NOMO-1 (cell line): ENCODE results near the gene PRSS36.
"Not testable (repeated sequence)": the region's sequence is repeated elsewhere in the genome, so short reads cannot be mapped to it uniquely, and the experiment has no call there.

Experiments
- DNase-seq, 2 experiments: peaks; one replicate each; lab custom pipeline; 2025; ENCODE audit not compliant: unreplicated experiment in 2 of 2; lab: John Stamatoyannopoulos, UW

Gene PRSS36

DNA sequence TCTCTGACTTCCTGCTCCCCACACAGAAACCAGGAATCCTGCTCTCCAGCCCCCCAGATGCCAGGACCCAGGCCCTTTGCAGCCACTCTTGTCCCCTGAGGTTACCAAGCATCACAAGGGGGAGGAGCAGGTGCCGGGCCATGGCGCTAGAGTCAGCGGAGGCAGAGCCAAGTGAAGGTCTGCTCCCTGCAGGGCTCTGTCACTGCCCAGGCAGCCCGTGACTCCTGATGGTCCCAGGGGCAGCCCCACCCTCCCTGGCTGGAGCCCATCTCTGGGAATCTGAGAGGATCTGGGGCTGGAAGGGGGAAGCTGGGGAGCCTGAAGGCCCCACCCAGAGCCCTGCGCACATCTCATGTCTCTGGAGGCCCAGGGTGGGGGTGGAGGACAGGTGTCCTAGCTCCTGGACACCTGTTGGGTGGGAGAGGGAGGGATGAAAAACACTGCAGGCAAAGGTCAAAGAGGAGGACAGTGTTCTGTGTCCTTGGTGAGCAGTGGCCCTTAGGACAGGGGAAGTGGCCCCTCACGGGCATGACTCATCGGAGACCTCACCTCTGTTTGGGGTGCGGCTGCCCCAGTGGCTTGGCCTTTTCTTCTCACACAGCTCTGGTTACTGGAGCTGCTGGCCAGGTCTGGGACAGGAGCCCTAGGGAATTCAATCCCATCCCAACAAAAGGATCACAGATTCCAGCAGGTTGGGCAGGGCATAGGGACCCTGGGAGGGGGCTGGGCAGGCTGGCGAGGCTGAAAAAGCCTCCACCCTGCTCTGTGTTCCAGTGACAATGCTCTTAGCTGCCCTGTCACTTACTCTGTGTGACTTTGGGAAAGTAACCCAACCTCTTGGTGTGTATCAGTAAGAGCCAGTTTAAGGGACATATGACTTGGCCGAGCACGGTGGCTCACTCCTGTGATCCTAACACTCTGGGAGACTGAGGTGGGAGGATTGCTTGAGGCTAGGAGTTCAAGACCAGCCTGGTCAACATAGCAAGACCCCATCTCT lies at the start of gene PRSS36:
Gene PRSS36, minus strand, starts transcription at position 173 of the 997 bp plus-strand sequence. Its CDS starts 31 bp downstream, at position 142.
- DNase-seq: no peak

DNA sequence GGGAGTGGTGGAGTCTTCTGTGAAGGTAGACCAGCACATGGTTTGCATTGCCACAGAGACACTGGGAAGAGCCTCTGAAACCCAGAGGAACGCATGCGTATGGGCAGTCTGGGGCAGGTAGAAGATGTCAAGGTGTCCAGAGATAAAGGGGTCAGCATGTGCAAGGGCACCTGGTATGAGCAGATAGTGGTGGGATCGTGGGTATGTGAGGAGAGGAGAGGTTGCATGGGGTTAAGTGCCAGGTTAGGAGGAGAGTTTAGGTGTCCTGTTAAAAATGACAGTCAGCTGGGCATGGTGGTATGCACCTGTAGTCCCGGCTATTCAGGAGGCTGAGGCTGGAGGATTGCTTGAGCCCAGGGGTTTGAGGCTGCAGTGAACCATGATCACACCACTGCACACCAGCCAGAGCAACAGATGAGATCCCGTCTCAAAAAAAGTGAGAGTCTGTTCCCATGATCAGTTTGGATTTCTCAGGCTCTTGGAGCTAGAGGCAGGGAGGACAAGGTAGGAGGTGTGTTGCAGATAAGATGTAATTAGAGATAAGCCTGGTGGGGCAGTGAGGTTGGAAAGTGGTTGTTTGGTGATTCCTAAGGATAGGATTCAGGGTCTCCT lies 49.7 kb upstream of the PRSS36 start:
- no peak for DNase-seq

DNA sequence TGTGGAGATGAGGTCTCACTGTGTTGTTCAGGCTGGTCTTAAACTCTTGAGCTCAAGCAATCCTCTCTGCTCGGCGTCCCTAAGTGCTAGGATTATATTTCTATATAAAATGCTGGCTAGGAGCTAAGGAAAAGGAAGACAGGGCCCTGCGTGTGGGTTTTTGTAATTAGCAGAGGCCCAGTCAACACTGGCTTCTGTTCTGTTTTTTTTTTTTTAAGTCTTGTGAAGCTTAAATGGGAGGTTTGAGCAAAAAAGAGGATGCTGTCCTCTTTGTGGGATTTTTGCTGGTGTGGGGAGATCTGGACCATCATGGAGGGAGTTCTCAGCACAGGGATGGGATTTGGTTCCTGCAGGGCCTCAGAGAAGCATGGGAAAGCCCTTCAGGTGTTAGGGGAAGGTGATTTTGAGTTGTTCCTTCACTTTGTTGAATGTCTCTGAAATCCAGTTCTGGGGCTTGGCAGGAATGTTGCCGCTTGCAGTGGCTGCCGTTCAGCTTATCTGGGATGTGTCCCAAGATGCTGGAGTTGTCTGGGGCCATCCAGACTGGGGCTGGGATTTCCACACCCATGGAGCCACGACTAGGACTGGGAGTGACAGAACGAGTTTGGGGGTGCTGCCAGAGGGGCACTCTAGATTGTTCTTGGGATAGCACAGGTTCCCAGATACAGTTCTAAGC lies 48.5 kb upstream of the PRSS36 start:
- no peak for DNase-seq

DNA sequence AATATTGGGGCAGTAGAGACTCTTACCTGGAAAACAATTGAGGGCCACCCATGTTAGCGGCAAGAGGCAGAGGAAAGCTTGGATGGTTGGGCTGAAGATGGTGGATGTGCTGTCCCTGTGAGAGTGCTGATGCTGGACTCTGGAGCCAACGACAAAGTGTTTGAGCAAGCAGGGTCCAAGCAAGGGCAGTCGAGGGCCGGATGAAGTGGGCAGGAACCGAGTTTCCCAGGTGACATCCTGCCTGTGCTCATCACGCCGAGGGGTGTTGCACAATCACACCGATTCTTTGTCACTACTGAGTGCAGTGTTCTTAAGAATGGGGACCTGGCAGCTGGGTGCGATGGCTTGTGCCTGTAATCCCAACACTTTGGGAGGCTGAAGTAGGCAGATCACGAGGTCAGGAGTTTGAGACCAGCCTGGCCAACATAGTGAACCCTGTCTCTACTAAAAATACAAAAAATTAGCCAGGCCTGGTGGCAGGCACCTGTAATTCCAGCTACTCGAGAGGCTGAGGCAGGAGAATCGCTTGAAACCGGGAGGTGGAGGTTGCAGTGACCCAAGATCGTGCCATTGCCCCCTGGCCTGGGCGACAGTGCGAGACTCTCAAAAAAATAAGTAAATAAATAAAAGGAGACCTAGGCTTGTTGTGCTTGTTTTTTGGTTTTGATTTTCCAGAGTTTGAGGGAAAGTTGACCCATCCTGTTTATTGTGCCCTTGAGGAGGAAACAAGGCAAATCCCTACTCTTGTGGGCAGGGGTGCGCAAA lies 46.6 kb upstream of the PRSS36 start:
- DNase-seq: no peak

DNA sequence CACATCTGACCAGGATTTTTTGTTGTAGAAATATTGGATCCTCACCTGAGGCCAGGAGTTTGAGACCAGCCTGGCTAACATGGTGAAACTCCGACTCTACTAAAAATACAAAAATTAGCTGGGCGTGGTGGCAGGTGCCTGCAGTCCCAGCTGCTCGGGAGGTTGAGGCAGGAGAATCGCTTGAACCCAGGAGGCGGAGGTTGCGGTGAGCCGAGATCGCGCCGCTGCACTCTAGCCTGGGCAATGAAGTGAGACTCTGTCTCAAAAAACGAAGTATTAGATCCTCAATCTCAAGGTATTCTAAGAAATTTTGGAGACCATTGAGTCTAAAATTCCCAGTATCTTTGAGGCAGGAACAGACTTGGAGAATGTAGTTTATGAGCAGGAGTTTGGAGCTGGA lies 46.0 kb upstream of the PRSS36 start:
- DNase-seq: not testable (repeated sequence)

DNA sequence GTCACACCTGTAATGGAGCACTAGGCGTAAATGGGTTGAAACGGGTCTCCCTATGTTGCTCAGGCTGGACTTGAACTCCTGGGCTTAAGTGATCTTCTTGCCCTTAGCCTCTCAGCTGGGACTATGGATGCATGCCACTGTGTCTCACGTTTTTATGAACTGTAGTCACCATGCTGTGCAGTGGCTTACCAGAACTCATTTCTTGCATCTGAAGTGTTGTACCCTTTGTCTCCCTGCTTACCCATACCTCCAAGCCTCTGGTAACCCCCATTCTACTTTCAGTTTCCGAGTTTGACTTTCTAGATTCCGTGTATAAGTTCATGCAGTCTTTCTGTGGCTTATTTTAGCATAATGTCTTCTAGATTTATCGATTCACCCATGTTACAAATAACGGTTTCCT lies 45.0 kb upstream of the PRSS36 start:
- no peak for DNase-seq

DNA sequence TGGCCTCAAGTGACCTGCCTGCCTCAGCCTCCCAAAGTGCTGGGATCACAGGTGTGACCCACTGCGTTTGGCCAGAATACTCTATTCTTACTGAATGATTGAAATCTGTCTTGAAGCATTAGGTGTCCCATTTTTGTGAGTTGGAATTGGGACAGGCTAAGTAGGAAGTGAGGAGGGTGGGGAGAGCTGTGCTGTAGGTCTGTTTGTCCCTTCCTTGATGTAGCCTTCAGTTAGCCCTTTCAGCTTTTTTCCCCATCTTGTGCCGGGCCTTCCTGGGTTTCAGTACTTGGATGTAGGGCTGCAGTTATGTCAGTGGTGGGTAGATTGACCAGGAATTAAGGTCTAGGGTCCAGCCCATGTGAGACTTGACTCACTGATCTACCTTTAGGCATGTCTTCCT lies 44.0 kb upstream of the PRSS36 start:
- DNase-seq: no peak

DNA sequence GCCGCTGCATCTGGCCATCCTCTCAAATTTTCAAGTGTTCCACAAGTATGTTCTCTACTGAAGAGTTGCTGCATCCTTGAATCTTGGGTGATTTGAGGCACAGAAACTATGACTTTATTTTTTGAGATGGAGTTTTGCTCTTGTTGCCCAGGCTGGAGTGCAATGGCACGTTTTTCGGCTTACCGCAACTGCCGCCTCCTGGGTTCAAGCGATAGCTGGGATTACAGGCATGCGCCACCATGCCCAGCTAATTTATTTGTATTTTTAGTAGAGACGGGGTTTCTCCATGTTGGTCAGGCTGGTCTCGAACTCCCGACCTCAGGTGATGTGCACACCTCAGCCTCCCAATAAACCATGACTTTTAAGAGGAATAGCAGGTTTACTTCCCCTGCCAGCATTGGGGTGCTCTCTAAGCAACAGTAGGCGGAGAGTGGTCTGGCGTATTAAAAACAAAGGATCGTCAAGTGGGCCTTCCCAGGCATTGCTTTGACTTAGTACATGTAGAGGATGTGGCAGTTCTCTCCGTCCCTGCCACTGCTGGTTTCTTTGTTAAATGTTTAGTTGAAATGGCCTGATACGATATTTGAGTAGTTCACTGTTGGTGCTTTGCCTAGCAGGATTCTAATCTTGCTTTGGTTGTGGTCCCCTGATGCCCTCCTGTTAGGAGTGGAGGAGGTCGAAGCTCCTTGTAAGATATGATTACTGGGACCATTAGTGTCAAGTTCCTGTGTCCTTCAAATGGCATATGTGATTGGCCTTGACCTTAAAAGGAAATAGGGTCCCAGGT lies 43.2 kb upstream of the PRSS36 start:
- no peak for DNase-seq

DNA sequence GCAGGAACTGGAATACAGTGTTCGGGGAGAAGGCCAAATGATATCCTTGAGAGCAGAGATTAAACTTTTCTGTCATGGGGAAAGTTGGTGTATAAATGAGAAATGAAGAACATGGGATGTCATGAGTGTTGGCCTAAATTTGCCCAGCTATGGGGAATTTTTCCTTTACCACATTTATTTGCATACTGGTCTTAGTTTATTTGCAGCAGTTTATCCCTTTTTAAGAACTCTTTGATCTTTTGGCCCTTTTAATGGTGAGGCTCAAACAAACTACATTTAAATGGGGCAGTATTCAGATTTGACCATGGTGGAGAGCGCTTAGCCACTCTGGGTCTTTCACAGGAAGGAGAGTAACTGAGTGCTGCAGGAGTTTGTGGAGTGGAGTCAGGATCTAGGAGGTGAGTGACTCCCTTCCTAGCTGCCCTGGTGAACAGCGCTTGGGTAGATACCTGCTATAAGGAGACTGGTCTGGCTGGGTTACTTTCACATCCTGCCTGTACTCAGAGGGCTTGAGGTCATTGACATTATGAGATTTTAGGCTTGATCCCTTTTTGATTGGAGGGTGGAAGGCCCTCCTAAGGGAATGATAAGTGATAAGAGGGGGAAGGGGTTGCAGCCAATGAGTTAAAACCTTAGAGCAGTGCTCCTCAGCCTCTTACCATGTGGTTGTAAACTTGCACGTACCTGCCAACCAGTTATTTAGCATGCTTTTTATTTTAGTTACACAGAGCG lies 42.0 kb upstream of the PRSS36 start:
- DNase-seq: no peak

DNA sequence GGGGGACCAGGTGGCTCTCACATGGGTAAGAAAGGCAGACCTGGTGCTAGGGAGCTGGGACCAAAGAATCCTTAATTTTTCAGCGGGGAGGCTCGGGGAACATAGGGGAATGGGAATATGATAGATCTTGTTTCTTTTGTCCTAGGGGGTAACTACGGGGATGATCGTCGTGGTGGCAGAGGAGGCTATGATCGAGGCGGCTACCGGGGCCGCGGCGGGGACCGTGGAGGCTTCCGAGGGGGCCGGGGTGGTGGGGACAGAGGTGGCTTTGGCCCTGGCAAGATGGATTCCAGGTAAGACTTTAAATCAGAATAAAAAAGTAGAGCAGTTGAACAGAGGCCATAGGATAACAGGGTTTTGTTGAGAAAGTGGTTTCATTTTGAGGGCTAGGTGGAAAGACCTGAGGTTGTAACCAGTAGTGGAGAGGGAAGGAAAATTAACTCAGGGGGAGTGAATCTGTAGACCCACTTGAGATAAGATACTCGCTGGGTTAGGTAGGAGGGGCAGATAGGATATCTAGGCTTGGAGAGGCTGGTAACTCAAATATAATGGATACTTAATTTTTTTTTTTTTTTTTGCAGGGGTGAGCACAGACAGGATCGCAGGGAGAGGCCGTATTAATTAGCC lies 41.1 kb upstream of the PRSS36 start:
- no peak for DNase-seq

DNA sequence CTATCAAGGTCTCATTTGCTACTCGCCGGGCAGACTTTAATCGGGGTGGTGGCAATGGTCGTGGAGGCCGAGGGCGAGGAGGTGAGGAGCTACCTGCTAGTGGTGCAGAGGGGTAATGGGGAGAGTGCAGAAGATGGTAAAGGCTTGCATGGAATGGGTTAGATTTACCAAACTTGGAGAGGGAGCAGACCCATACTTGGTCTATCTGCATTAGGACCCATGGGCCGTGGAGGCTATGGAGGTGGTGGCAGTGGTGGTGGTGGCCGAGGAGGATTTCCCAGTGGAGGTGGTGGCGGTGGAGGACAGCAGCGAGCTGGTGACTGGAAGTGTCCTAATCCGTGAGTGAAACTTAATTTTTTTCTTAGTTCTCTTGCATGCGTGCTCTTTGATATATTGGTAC lies 40.2 kb upstream of the PRSS36 start:
- DNase-seq: no peak

DNA sequence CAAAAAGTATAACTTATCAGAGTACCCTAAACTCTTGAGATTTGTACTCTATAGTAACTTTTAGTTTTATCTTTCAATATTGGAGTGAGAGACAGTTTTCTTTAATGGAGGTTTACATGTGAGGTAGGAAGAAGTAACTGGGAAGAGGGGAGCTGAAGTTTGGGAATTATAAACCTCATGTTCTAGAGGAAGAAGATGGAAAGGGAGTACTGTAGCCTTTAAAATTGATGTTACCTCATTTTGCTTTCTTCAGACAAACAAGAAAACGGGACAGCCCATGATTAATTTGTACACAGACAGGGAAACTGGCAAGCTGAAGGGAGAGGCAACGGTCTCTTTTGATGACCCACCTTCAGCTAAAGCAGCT lies 39.5 kb upstream of the PRSS36 start:
- no peak for DNase-seq

DNA sequence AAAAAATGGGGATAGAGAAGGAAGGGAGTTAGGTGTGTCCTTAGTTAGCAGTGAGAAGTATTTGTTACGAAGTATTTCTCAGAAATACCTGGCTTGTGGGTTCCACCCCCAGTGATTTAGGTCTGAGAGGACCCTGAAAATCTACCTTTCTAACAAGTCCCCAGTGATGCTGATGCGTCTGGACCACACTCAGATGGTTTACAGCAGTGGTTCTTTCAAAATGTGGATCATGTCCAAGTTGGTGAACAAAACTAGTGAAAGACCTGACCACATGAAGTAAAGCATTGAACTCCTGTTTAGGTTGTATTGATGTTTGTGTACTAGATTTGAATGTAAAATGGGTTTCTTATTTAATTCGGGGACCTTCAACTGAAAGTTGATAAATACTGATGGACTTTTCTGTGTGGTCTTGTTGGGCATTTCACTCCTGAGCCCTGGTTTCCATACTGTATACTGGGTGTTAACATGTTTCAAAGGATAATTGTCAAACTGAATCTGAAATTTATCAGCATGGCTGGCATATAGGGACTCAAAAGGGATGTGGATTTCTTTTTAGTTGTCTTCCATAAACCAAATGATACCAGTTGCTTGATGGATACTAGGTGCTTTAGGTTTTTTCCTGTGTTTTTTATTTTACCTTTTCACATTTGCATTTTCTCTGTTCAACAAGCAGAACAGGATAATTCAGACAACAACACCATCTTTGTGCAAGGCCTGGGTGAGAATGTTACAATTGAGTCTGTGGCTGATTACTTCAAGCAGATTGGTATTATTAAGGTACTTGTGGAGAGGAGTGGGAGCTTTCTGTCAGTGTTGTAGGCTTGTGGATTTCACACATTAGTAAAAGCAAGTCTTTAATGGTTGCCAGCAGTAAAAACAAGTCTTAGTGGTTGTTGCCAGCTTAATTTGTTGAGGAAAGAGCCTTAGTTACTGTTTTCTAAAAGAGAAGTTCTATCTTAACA lies 38.9 kb upstream of the PRSS36 start:
- no peak for DNase-seq

DNA sequence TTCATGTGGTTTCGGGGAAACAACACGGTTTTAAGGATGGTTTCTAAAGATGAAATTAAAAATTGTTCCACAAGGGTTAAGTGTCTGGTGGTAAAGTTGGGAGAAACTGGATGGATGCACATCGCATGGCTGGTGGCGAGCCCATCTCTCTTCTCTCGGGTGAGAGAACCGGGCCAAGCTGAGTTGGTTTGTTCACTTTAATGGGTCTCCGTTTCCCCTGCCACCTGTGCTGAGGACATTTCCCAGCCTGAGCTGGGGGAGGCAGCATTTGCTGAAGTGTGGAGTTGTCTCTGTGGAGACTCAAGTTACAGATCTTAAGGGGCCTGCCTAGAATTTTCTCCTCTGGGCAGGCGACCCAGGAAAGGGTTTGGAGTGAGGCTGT lies 37.9 kb upstream of the PRSS36 start:
- DNase-seq: no peak

DNA sequence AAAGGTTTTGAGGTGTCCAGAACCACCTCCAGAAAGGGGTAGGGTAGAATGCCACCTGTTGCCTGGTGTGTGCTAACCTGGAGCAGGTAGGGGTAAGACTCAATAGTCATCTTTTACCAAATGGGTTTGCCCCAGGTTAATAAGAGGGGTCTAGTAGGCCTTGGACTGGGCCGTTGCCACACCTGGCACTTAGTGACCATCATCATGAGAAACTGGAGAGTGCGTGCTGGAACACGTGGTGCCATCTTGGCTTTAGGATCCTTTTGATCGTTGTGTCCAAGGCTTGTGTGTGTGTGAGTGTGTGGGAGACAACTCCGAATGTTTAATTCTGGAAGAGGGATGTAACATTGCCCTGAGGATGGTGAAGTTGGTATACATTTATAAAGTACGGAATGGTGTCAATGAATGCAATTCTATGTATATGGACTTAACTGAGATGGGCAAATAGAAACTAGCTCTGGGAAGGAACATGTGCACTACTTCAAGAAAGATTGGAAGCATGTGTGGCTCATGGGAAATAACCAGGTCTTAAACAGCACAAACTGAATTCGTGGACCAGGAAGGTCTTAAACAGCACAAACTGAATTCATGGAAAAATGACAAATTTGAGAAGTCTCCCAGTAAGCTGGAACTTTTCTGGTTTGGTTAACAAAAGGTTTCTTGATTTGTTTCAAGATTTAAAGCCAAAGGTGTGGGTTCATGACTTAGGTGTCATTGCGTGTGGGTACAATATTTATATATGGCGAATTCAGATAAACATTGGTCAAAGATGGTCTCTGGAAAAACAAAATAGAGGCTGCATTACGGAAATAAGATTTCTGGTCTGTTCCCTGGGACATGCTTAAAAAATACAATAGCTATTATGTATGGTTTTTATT lies 37.3 kb upstream of the PRSS36 start:
- no peak for DNase-seq

DNA sequence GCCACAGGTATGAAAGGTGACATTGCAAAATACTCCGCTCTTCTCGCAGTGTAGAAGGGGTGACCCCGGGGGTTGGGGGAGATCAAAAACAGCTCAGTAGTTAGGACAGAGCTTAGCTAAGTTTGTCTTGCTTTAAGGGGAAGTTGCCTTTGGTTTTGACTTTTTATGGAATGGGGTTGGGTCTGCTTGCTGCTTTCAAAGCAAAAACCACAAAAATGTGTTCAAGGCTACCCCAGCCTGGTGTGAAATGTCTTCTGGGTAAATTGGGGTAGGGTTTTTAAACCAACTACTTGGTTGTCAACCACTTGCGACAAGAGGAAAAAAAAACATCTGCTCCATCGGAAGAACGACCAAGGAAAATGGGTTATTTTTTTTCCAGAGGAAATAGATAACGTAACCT lies 36.3 kb upstream of the PRSS36 start:
- DNase-seq: peak; percentile 59 to 61

DNA sequence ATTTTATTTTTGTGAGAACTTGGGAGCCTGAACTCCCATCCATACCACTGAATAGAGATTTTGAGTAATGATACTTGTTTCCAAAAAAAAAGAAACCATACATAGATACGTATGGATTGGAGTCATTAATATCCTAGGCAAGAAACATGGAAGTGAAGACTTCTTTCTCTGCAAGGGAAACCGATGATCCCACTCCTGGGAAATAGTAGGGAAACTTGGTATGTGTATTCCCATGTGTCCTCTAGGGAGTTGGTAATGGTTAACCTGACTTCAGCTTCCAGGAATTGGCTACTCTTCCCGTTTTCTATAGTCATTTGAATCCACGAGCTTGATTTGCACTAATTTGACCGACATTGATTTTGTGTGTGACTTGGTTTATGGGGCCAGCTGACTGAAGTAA lies 35.5 kb upstream of the PRSS36 start:
- no peak for DNase-seq
